Gastrocnemius medialis (tissue), 4 donors: Measurements from ENCODE around the gene FBRSL1.

Source experiments
- CTCF ChIP-seq, 5 experiments: fragments of 450-650 bp in 3 of 5; fragments of 200-600 bp in 2 of 5; sonication (generic) in 2 of 5; IDR thresholded peaks in 4 of 5; conservative IDR thresholded peaks in 1 of 5; 1 replicate in 4 of 5; 2 replicates in 1 of 5; pipeline ENCODE4 v1.5.1; 2016 to 2019; ENCODE audit warnings: antibody characterized with exemption in 5 of 5, mild to moderate bottlenecking in 3 of 5, moderate library complexity in 3 of 5
- POLR2A ChIP-seq, 2 donors: fragments of 450-650 bp; IDR thresholded peaks; one replicate each; pipeline ENCODE4 v1.6.1; 2017; ENCODE audit warnings: antibody characterized with exemption in 2 of 2, mild to moderate bottlenecking in 2 of 2, moderate library complexity in 2 of 2

DNA sequence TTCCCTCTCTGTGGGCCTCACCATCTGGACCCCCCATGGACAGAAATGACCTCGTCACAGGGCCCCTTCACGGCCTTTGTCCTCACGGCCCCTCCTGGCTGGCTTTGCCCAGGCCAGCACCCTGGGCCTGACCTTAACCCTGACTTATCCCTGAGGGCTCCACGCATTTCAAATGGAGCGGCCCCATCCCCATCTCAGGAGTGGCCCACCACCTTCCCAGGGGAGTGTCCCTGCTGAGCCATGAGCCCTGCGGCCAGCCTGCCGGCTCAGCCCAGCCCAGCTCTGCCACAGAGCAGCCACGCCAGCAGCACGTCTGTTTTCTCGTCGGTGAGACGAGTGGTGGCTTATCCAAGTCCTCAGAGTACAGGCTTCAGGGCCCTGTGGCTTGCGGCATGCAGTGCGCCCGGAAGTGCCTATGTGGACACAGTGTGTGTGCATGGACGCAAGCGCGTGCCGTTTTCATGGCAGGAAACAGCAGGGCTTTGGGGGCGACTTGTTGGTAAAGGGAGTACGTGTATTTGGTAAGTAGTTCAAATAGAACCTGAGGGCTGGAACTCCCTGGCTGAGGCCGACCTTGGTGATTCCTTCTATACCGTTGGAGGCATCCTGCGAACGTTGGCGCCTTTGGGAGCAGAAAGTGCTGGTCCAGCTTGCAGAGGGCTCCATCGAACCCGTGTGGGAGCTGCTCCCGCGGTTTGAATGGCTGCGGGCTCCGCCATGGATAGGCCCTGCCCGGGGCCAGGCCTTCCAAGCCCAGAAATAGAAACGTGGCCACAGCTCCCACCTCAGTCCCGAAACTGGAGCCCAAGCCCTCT is 68.3 kb downstream of the FBRSL1 start:
- TF ChIP-seq POLR2A (IDR thresholded peaks at IDR 0.05) (no peak), CTCF (IDR thresholded peaks at IDR 0.05 in 4 of 5, conservative IDR thresholded peaks at IDR 0.05 in 1 of 5) (no peak)
